GM19397 (cell line): Measurements from ENCODE around the gene PIN1.

Source experiments
- ATAC-seq: cut with Tn5 transposase; IDR thresholded peaks from one replicate; pipeline ENCODE4 v1.9.1; 2021; ENCODE audit warnings: mild to moderate bottlenecking, moderate library complexity; ENCODE audit not compliant: unreplicated experiment

The PIN1 gene

DNA sequence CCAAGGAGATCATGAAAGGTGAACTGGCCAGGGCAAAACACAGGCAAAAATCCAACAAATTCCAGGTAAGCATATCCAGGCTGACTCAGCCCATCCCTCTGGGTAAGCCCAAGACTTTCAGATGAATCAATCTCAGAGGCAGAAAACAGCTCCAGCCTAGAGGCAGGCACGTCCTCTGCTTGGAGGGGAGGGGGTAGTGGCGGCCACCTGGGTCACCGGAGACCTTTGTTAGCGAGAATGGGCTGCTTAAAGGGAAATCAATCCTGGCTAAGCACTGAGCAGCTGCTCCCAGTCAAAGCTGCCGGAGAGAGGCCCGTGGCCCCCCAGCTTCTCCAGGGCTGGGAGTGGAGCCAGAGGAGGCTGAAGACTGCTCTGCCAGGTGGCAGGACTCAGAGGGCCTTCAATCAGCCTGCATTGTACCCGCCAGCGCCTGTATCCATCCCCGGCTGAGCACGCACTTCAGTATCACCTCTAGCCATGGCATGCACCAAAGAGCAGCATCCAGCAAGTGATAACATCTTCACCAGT, 48.2 kb downstream of the PIN1 start:
- no peak for ATAC-seq

DNA sequence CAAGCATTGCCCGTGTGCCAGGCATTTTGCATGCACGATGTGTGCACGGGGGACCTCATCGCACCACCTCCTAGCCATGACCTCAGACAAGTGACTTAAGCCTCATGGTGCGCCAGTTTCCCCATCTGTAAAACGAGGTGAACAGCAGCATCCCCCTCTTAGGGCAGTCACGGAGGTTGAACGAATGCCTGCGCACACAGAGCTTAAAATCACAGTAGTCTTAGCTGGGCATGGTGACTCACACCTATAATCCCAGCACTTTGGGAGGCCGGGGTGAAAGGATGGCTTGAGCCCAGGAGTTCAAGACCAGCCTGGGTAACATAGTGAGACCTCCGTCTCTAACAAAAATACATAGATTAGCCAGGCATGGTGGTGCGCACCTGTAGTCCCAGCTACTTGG, 48.6 kb downstream of the PIN1 start:
- ATAC-seq: no peak

DNA sequence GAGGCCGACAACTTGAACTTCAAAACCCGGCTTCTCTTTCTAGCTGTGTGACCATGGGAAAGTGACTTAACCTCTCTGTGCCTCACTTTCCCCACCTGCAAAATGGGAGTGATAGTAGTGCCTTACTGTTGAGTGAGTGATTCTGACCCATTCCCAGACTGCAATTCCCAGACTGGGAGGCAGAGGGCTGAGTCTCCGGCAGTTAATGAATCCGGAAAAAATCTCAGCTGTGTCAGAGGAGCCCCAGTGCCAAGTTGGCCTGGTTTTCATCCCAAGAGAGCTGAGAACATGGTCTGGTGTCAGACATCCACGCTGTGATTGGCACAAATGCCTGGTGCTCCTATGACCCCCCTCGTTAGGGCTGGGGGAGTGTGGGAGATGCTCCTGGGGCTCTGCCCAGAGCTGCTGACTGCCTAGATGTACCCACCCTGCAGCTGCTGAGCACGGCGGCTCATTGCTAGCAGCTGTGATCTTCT, 50.0 kb downstream of the PIN1 start:
- no peak for ATAC-seq

DNA sequence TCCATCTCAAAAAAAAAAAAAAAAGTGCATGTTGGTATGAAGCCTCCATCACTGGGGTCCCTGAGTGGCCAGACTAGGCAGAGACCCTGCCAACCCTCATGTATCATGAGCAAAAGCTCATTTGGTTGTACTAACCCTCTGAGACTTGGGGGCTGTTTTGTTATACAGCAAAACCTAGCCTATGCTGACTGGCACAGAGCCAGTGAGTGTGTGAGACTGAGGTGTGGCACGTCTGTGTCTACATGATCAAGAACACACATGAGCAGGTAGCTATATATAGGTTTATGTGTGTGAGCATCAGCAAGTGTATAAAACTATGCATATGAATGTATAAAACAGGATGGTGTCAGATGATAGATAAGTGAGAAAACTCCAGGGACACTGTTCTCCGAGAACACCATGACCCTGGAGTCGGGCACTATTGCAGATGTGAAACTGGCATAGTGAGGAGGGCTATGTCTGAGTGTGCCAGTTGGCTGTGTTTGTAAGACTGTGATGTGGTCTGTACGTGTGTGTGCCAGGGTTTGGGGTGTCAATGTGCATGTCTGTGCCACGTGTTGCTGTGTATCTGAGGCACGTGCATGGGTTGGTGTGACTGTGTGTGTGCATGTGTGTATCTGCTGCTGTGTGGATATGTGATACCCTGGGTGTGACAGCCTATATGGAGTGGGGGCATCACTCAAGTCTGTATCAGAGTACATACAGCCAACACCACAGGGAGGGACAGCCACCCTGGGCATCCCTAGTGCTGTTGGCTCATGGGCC, 56.7 kb downstream of the PIN1 start:
- ATAC-seq: no peak
